IgD-negative memory B cell (primary cell): ENCODE data around the gene SLC35F3. TPM values are rescaled to one million over a fixed set of nuclear protein-coding genes. Genes with fewer than 3 reads are reported as not detected.
"Not testable (repeated sequence)": the region's sequence is repeated elsewhere in the genome, so short reads cannot be mapped to it uniquely, and the experiment has no call there.

Experiments
- H3K27ac Mint-ChIP-seq, 3 donors: one replicate each; pipeline ENCODE4 v1.8.0; 2020 to 2022; ENCODE audit warnings: mild to moderate bottlenecking in 3 of 3, mixed read lengths in 3 of 3, moderate library complexity in 1 of 3
- H3K27me3 Mint-ChIP-seq: one replicate; pipeline ENCODE4 v1.8.0; 2021; ENCODE audit warnings: mixed read lengths
- H3K36me3 Mint-ChIP-seq: one replicate; pipeline ENCODE4 v1.8.0; 2020; ENCODE audit warnings: mild to moderate bottlenecking, mixed read lengths
- H3K4me1 Mint-ChIP-seq, 3 donors: one replicate each; pipeline ENCODE4 v1.8.0; 2020 to 2022; ENCODE audit warnings: mixed read lengths in 3 of 3, mild to moderate bottlenecking in 1 of 3
- H3K4me3 Mint-ChIP-seq, 4 donors: one replicate each; pipeline ENCODE4 v1.8.0; 2020 to 2022; ENCODE audit warnings: mild to moderate bottlenecking in 4 of 4, mixed read lengths in 4 of 4, moderate library complexity in 3 of 4
- H3K9me3 Mint-ChIP-seq, 3 donors: one replicate each; pipeline ENCODE4 v1.8.0; 2020 to 2021; ENCODE audit warnings: mixed read lengths in 3 of 3, mild to moderate bottlenecking in 1 of 3
- polyA plus RNA-seq: library from polyadenylated mRNA; unstranded; fragments of 300-500 nt; fragmentation: Illumina TruSeq; gene quantifications from one replicate; pipeline ENCODE4 v1.2.3, GENCODE V29; 2021

Gene SLC35F3
- polyA plus RNA-seq, 1 donor from 2014 or later, result not detected

DNA sequence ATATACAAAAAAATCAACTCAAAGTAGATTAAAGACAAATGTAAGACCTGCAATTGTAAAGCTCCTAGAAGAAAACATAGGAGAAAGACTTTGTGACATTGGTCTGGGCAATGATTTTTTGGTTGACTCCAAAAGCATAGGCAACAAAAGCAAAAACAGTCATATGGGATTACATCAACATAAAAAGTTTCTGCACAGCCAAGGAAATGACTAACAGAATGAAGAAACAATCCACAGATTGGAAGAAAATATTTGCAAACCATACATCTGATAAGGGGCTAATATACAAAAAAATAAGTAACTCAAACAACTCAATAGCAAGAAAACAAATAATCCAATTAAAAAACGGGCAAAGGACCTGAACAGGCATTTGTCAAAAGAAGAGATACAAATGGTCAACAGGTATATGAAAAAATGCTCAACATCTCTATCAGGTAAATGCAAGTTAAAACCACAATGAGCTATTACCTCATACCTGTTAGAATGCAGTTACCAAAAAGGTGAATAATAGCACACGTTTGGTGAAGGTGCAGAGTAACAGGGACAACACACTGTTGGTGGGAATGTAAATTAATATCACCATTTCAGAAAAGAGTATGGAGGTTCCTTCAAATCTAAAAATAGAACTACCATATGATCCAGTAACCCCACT lies 295.1 kb downstream of the SLC35F3 start:
- Mint-ChIP-seq H3K36me3 (no peaks in the 10 kb centered on the region), H3K27ac (peak overlapping the region in 1 of 3 donors; percentile 29), H3K4me3 (no peak overlapping the region), H3K27me3 (peaks cover 2% of the 10 kb centered on the region), H3K9me3 (no peaks in the 10 kb centered on the region), H3K4me1 (no peaks in the 10 kb centered on the region)

DNA sequence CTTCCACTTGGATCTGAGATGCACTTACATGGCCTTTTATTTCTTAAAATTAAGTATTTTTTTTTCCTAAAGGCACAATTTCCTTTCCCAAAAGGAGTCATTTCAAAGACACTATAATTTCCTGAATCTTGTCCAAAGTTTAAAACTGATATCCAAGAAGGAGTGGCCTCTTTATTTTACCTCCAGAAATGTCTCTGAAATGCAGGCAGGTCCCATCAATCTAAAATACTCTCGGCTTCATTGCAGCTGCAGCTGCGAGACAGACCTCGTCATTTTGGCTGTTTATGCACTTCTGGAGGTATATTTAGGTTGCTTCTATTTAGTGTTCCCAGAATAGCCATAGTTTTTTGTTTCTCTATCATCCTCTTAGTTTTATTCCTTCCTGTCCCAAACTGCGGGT lies 296.1 kb downstream of the SLC35F3 start:
- H3K4me1 Mint-ChIP-seq, result no peaks in the 10 kb centered on the region
- no peaks in the 10 kb centered on the region for H3K9me3 Mint-ChIP-seq
- no peaks in the 10 kb centered on the region for H3K36me3 Mint-ChIP-seq
- peaks cover 2% of the 10 kb centered on the region for H3K27me3 Mint-ChIP-seq
- peak overlapping the region in 1 of 3 donors; percentile 29 for H3K27ac Mint-ChIP-seq
- no peak overlapping the region for H3K4me3 Mint-ChIP-seq

DNA sequence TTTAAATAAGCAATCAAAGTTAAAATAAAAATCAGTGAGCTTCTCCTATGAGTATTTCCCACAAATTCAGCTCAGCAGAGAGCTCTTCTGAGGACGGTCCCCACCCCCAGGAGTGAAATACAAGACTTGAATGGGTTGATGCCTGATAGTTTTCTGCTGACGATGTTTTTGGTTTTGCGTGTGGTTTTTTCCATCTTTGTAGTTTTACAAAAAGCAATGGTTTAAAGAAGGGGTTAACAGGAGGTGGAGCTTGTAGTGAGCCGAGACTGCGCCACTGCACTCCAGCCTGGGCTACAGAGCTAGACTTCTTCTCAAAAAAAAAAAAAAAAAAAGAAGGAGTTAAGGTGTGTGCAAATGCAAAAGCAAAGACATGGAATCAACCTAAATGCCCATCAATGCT lies 297.1 kb downstream of the SLC35F3 start:
- Mint-ChIP-seq H3K27ac (no peak overlapping the region), H3K36me3 (no peaks in the 10 kb centered on the region), H3K4me3 (no peak overlapping the region), H3K9me3 (no peaks in the 10 kb centered on the region), H3K27me3 (peaks cover 2% of the 10 kb centered on the region), H3K4me1 (no peaks in the 10 kb centered on the region)

DNA sequence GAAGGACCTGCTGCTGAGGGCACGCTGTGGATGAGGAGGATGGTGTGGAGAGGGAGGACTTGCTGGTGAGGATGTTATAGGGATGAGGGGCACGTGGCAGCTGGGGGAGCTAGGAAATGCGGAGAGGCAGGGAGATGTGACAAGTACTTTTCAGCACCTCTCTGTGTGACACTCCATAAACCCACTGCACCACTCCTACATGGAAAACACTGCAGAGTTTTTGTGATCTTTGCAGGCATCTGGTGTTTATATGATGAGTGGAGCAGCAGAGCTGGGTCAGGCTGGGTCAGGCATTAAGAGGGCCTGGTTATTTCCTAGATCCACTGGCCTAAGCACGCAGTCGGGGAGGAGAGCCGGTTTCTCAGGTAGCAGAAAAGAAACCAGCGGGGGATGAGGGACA lies 301.5 kb downstream of the SLC35F3 start:
- H3K36me3 Mint-ChIP-seq, result peaks cover 3% of the 10 kb centered on the region
- no peaks in the 10 kb centered on the region for H3K4me1 Mint-ChIP-seq
- H3K27ac Mint-ChIP-seq, result no peak overlapping the region
- no peak overlapping the region for H3K4me3 Mint-ChIP-seq
- H3K9me3 Mint-ChIP-seq, result peaks cover 0 to 4% (median 0%) of the 10 kb centered on the region in 3 donors
- peaks cover 6% of the 10 kb centered on the region for H3K27me3 Mint-ChIP-seq

DNA sequence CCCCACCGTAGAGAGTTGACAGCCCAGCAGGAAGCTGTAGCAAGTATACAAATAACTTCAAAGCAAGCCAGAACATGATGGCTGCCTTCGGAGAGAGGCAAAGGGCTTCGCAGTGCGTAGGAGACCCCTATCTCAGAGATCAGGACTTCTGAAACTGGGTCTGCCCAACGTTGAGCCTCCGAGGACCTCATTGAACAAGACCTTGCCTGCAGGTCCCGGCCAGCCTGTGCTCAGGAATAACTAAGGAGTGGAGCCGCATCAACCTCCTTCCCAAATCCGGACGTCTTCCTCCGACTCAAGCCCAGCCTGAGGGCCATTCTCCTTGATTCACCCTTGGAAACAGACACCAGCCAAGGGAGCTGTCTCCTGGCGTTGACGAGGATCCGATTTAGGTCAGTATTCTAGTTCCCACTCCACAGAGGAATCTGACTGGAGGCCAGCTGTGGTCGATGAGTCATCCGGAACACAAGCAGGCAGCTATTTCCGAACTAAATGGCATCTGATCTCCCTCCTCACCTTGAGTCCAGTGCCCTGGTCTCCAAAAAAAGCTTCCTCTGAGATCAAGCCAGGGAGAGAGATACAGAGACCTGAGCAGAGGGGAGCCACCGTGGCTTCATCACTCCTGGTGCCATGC lies 302.3 kb downstream of the SLC35F3 start:
- H3K4me3 Mint-ChIP-seq, result no peak overlapping the region
- H3K36me3 Mint-ChIP-seq, result peaks cover 3% of the 10 kb centered on the region
- no peaks in the 10 kb centered on the region for H3K4me1 Mint-ChIP-seq
- H3K9me3 Mint-ChIP-seq, result peaks cover 0 to 5% (median 0%) of the 10 kb centered on the region in 3 donors
- no peak overlapping the region for H3K27ac Mint-ChIP-seq
- H3K27me3 Mint-ChIP-seq, result peaks cover 6% of the 10 kb centered on the region

DNA sequence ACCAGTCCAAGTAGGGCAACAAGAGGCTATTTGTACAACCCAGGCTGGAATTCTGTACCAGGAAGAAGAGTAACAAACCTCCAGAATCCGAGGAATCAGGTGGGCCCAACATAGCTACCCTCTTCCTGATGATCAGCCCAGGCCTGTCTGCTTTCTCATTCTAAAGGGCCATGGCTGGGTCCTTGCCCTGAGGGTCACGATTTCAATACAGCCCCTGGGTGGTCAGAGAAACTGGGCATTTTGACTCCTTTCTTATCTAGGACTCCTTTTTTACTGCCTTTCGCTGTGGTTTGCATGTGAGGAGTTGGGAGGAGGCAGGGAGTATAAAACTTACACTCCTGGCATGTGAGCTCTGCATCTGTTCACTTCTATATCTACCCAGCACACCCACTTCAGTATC lies 303.9 kb downstream of the SLC35F3 start:
- Mint-ChIP-seq H3K4me1 (peaks cover 0 to 7% (median 0%) of the 10 kb centered on the region in 3 donors), H3K36me3 (peaks cover 3% of the 10 kb centered on the region), H3K27ac (no peak overlapping the region), H3K4me3 (no peak overlapping the region), H3K27me3 (peaks cover 11% of the 10 kb centered on the region), H3K9me3 (peaks cover 1 to 10% (median 4%) of the 10 kb centered on the region in 3 donors)

DNA sequence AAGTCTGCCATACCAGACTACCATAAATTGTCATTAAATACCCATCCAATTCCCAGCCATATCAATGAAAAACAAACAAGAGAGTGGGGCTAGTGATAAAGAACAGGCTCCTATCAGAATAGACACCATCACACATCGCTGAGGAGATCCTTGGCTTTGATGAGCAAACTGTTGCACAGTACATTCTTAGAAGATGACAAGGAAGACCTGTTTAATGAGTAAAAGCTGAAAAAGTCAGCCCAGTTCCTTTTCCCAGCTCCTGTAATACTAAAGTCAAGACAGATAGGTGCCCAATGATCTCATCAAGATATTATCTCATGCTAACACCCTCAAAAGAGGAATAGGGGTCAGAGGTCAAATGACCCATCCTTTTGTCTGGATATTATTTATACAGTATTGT lies 304.3 kb downstream of the SLC35F3 start:
- peaks cover 3% of the 10 kb centered on the region for H3K36me3 Mint-ChIP-seq
- peaks cover 14% of the 10 kb centered on the region for H3K27me3 Mint-ChIP-seq
- no peak overlapping the region for H3K4me3 Mint-ChIP-seq
- H3K9me3 Mint-ChIP-seq, result peaks cover 1 to 10% (median 4%) of the 10 kb centered on the region in 3 donors
- peaks cover 0 to 7% (median 1%) of the 10 kb centered on the region in 3 donors for H3K4me1 Mint-ChIP-seq
- no peak overlapping the region for H3K27ac Mint-ChIP-seq

DNA sequence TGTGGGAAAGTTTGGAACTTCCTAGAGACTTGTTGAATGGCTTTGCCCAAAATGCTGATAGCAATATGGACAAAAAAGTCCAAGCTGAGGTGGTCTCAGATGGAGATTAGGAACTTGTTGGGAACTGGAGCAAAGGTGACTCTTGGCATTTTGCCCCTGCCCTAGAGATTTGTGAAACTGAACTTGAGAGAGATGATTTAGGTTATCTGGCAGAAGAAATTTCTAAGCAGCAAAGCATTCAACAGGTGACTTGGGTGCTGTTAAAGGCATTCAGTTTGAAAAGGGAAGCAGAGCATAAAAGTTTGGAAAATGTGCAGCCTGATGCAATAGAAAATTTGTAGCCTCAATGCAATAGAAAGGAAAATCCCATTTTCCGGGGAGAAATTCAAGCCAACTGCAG lies 306.0 kb downstream of the SLC35F3 start:
- Mint-ChIP-seq H3K27me3 (peaks cover 18% of the 10 kb centered on the region), H3K9me3 (peaks cover 1 to 10% (median 4%) of the 10 kb centered on the region in 3 donors)
- H3K36me3 Mint-ChIP-seq, H3K4me1 Mint-ChIP-seq, H3K27ac Mint-ChIP-seq, H3K4me3 Mint-ChIP-seq: not testable (repeated sequence)

DNA sequence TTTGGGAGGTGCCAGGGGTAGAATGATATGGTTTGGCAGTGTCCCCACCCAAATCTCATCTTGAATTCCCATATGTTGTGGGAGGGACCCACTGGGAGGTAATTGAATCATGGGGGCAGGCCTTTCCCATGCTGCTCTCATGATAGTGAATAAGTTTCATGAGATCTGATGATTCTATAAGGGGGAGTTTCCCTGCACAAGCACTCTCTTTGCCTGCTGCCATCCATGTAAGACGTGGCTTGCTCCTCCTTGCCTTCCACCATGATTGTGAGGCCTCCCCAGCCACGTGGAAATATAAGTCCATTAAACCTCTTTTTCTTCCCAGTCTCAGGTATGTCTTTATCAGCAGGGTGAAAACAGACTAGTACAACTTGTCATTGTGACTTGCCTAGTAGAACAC lies 307.4 kb downstream of the SLC35F3 start:
- H3K27me3 Mint-ChIP-seq, result peaks cover 28% of the 10 kb centered on the region
- H3K27ac Mint-ChIP-seq, H3K36me3 Mint-ChIP-seq, H3K4me1 Mint-ChIP-seq, H3K4me3 Mint-ChIP-seq: not testable (repeated sequence)
- peaks cover 1 to 10% (median 4%) of the 10 kb centered on the region in 3 donors for H3K9me3 Mint-ChIP-seq

DNA sequence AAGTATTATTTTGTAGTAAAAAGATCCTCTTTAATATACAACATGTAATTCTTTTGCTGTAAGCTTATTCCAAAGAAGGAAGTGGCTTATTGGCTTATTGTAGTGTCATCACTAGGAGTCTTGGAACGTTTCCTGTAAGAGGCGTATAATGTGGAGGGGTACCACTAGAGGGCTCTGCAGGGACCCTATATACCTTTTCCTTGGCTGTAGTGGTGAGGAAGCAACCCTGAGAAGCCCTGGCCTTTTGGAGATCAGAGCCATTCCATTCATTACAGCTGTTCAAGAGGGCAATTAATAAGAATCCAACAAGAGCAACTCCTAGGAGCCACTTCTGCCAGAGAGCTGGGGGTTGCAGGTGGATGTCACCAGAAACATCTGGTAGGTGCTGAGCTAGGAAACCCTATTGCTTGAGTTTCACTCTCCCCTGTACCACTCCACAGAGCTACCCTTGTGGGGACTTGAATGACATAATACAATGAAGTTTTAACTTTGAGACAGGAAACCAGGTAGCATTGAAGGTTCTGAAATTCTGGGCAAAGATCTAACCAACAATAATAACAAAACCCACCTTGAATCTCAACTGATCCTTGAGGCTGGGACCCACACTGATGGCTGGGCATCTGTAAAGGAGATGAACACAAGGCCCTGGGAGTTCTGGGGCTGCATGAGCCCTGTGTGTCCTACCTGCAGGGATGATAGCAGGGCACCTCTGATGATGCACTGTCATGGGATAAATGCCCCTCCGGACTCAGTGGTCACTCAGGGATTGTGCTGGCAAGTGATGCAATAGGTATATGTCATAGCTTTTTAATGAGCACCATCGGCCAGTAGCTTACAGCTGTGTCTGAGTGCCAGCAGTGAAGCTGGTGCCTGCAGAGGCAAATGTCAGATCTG lies 308.5 kb downstream of the SLC35F3 start:
- H3K27me3 Mint-ChIP-seq, result peaks cover 33% of the 10 kb centered on the region
- peaks cover 1 to 10% (median 4%) of the 10 kb centered on the region in 3 donors for H3K9me3 Mint-ChIP-seq
- H3K4me1 Mint-ChIP-seq, result peaks cover 0 to 7% (median 3%) of the 10 kb centered on the region in 3 donors
- H3K27ac Mint-ChIP-seq, result no peak overlapping the region
- H3K4me3 Mint-ChIP-seq, result peak overlapping the region in 1 of 4 donors; percentile 59
- peaks cover 3% of the 10 kb centered on the region for H3K36me3 Mint-ChIP-seq

DNA sequence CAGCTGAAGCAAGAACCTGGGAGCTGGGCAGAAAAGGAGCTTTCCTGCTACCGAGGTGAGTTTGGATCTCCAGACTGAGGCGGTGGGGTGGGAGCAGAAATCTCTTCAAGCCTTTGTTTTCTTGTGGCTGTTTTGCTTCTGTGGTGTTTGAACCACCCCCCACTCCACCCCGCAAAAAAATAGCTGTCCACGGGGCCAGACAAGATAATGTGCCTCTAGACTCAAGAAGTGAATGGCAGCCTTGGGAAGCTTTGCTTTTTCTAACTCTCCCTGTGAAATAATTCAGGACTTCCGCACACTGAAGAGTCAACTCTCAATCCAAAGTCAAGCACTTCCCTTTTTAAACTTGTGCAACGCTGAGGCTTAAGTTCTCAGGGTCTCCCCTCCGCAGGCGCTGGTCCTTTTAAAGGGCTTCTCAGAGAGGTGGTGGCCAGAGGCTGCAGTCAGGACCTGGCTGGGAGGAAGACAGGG lies 309.2 kb downstream of the SLC35F3 start:
- Mint-ChIP-seq H3K4me3 (peak overlapping the region in 3 of 4 donors; percentile 45 to 74 (median 63)), H3K9me3 (peaks cover 1 to 10% (median 4%) of the 10 kb centered on the region in 3 donors), H3K4me1 (peaks cover 0 to 7% (median 3%) of the 10 kb centered on the region in 3 donors), H3K27me3 (peaks cover 34% of the 10 kb centered on the region), H3K27ac (no peak overlapping the region), H3K36me3 (peaks cover 3% of the 10 kb centered on the region)

DNA sequence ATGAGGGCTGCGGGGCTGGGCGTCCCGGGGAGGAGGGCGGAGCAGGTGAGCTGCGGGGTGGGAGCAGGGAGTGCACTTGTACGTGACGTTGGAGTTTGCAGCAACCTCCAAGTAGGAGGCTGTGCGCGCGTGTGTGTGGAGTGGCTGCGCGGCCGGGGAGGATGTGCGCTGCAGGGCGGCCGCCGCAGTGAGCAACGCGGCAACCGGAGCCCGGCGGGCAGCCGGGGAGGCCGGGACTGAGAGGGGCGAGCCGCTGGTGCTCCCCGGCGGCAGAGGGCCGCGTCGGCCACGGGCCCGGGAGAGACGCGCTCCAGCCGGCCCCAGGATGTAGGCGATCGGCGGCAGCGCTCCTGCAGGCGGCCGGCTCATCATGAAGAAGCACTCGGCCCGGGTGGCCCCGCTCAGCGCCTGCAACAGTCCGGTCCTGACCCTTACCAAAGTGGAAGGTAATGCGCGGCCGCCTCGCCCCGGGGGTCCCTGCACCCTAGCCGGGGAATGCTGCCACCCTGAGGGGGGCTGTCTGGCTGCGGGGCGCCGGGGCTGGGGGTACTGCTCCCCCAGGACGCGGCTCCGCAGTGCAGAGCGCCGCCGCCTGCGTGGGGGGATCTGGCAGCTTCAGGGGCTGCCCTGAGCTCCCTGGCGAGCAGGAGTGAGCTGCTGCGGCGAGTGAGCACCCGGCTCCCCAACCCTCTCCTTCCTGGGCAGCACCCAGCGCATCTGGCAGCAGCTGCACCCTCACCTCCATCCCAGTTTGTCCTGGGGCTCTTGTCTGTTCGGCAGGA lies 309.8 kb downstream of the SLC35F3 start:
- peaks cover 1 to 10% (median 4%) of the 10 kb centered on the region in 3 donors for H3K9me3 Mint-ChIP-seq
- H3K4me3 Mint-ChIP-seq, result peak overlapping the region in 3 of 4 donors; percentile 45 to 74 (median 63)
- peaks cover 3% of the 10 kb centered on the region for H3K36me3 Mint-ChIP-seq
- H3K27ac Mint-ChIP-seq, result no peak overlapping the region
- peaks cover 38% of the 10 kb centered on the region for H3K27me3 Mint-ChIP-seq
- peaks cover 0 to 7% (median 3%) of the 10 kb centered on the region in 3 donors for H3K4me1 Mint-ChIP-seq

DNA sequence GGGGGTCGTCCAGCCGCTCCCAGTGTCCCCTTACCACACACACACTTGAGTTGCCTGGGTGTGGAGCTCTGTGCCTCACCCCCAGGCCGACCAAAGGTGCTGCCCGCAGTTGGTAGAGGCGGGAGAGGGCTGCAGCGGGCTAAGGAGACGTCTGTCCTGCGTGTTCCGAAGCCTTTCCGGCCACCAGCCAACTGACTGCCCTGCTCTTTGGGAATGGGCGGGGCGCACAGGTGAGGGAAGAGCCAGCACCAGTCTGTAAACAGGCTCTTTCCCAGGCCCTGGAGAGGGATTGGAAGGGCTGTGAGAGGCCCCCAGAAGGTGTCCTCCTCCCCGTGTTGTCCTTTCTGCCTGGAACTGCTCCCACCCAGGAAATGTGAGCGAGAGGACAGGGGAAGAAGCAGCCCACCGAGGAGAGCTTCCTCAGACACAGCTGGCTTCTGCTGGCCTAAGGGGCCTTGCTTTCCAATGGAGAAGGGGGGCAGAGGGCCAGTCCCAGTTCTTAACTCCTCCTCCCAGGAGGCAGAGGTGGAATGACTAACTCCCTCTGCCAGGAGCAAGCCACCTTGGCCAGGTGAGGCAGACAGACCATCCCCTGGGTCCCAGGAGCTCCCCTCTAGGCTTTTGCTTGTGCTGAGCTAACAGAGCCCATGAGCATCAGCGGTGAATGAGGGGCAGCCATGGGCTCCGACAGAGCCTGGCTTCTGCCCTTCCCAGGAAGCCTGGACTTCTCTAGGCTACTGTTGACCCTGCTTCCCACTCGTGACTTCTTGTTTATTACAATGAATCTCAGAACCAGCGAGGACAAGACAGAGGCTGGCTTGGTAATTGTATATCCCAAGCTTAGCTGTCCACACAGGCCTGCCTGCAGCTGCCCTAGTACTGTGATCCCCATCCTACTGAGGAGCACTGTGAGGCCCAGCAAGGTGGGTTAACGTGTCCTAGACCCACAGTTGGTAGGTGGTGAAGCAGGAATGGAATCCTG lies 310.7 kb downstream of the SLC35F3 start:
- Mint-ChIP-seq H3K4me1 (peaks cover 0 to 7% (median 3%) of the 10 kb centered on the region in 3 donors), H3K27me3 (peaks cover 38% of the 10 kb centered on the region), H3K9me3 (peaks cover 1 to 9% (median 4%) of the 10 kb centered on the region in 3 donors), H3K4me3 (peak overlapping the region in 1 of 4 donors; percentile 72), H3K36me3 (peaks cover under 1% of the 10 kb centered on the region), H3K27ac (no peak overlapping the region)
